A673 (cell line): Measurements from ENCODE around the gene PMAIP1.

ENCODE experiments used
- EZH2 ChIP-seq: fragments of 200-600 bp; sonication (generic); IDR thresholded peaks from 2 replicates; pipeline ENCODE4 v1.6.1; 2017; ENCODE audit warnings: borderline replicate concordance, low read depth, mild to moderate bottlenecking, mixed read lengths, antibody characterized with exemption, low read length; ENCODE audit not compliant: poor library complexity, severe bottlenecking
- TF ChIP-seq, protein P1 (sequence below): fragments of 300-800, 200-600 bp; sonication (generic); conservative IDR thresholded peaks from 2 replicates; pipeline ENCODE4 v1.5.1; 2017; ENCODE audit warnings: low read depth, mild to moderate bottlenecking, antibody characterized with exemption, low read length, moderate library complexity, mixed read lengths

GRCh38 chr18:59902993-59903610 is 3.3 kb downstream of the PMAIP1 start:
- TF ChIP-seq, protein P1, sequence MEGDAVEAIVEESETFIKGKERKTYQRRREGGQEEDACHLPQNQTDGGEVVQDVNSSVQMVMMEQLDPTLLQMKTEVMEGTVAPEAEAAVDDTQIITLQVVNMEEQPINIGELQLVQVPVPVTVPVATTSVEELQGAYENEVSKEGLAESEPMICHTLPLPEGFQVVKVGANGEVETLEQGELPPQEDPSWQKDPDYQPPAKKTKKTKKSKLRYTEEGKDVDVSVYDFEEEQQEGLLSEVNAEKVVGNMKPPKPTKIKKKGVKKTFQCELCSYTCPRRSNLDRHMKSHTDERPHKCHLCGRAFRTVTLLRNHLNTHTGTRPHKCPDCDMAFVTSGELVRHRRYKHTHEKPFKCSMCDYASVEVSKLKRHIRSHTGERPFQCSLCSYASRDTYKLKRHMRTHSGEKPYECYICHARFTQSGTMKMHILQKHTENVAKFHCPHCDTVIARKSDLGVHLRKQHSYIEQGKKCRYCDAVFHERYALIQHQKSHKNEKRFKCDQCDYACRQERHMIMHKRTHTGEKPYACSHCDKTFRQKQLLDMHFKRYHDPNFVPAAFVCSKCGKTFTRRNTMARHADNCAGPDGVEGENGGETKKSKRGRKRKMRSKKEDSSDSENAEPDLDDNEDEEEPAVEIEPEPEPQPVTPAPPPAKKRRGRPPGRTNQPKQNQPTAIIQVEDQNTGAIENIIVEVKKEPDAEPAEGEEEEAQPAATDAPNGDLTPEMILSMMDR = no peak
- no peak for TF ChIP-seq EZH2
